ENCODE data around the gene OTOF. TPM values are rescaled to one million over a fixed set of nuclear protein-coding genes. Genes with fewer than 3 reads are reported as not detected.

The OTOF gene
- total RNA-seq, 1 donor from 2014 or later: 0.22 TPM

DNA sequence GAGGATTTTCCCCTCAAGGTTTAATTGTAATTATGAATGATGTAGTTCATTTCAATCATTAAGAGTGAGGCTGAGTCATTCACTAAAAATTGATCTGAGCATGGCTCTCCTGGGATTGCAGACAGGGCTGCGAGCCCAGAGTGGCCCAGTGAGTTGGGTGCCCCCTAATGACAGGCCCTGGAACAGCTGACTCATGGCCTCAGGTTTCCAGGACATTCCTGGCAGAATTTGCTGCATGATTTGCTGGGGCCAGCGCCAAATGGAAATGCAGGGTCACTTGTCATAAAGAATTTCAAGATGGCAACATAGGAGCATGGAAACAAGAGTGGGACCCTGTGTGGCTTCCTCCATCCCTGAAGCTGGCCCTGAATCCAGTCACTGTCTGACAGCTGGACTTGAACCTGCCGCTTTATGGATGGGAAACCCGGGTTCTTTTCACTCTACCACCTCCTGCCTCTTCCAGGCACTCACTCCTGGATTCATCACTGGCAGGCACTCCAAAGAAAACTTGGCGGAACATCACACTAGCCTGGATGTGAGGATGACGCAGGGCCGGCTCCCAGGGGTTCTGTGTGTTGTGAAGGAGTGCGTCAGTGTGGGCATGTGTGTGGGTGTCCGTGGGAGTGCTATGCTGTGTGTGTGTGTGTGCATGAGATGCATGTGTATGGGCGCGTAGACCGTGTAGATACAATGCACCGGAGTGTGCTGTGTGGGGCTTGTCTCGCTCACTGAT is 15.2 kb downstream of the OTOF start:
- H3K4me1 Mint-ChIP-seq (ENCODE audit: low read depth): peaks cover 2% of the 10 kb centered on the region
- no peak overlapping the region for H3K4me3 Mint-ChIP-seq (ENCODE audit: low read depth)
- H3K27ac Mint-ChIP-seq: peak overlapping the region; percentile 20
- peaks cover 8% of the 10 kb centered on the region for H3K27me3 Mint-ChIP-seq
- no peaks in the 10 kb centered on the region for H3K36me3 Mint-ChIP-seq (ENCODE audit: insufficient read depth)
- TF ChIP-seq, protein P1, sequence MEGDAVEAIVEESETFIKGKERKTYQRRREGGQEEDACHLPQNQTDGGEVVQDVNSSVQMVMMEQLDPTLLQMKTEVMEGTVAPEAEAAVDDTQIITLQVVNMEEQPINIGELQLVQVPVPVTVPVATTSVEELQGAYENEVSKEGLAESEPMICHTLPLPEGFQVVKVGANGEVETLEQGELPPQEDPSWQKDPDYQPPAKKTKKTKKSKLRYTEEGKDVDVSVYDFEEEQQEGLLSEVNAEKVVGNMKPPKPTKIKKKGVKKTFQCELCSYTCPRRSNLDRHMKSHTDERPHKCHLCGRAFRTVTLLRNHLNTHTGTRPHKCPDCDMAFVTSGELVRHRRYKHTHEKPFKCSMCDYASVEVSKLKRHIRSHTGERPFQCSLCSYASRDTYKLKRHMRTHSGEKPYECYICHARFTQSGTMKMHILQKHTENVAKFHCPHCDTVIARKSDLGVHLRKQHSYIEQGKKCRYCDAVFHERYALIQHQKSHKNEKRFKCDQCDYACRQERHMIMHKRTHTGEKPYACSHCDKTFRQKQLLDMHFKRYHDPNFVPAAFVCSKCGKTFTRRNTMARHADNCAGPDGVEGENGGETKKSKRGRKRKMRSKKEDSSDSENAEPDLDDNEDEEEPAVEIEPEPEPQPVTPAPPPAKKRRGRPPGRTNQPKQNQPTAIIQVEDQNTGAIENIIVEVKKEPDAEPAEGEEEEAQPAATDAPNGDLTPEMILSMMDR (IDR thresholded peaks at IDR 0.05; ENCODE audit: unreplicated experiment): peak; percentile 67
- H3K9me3 Mint-ChIP-seq (ENCODE audit: low read depth): no peaks in the 10 kb centered on the region
- no peak for DNase-seq (ENCODE audit: low spot score, unreplicated experiment)

DNA sequence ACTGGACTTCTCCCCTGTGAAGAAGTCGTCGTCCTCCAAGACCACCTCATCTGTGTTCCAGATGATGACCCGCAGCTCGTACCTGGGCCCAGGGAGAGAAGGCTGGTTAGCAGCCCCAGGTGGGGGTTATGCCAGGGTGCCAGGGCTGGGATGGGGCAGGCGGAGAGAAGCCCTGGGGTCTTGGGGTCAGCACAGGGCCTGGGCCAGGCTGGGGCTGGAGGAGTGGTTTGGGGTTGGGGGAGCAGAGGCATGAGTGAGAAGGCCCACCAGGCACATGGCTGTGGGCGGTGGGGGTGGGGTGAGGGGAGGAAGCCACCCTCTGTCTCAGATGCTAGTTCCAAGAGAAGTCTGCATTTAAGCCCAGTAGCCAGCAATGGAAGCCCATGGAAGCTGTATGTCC is 15.8 kb downstream of the OTOF start:
- Mint-ChIP-seq H3K4me1 (ENCODE audit: low read depth) (peaks cover 3% of the 10 kb centered on the region), H3K9me3 (ENCODE audit: low read depth) (no peaks in the 10 kb centered on the region), H3K27ac (no peak overlapping the region), H3K27me3 (peaks cover 8% of the 10 kb centered on the region), H3K36me3 (ENCODE audit: insufficient read depth) (no peaks in the 10 kb centered on the region), H3K4me3 (ENCODE audit: low read depth) (no peak overlapping the region)
- TF ChIP-seq, protein P1 (IDR thresholded peaks at IDR 0.05; ENCODE audit: unreplicated experiment): no peak
- no peak for DNase-seq (ENCODE audit: low spot score, unreplicated experiment)

DNA sequence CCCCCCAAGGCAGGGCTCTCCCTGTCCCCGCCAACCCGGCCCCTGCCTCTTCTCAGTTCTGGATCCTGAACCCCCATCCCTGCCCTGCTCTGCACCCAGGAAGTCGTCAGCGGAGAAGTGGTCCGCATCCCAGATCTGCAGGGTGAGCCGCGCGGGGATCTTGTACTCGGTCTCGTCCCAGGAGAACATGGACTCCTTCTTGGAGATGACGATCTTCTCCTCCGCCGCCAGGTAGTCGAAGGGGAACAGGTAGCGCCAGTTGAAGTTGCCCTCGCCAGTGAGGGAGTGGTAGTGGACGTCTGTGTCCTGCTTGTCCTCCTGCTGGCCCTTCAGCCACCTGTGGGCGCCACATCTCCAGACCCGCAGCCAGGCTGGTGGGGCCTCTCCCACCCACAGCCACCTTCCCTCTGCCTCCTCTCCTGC is 16.3 kb downstream of the OTOF start:
- DNase-seq (ENCODE audit: low spot score, unreplicated experiment): no peak

DNA sequence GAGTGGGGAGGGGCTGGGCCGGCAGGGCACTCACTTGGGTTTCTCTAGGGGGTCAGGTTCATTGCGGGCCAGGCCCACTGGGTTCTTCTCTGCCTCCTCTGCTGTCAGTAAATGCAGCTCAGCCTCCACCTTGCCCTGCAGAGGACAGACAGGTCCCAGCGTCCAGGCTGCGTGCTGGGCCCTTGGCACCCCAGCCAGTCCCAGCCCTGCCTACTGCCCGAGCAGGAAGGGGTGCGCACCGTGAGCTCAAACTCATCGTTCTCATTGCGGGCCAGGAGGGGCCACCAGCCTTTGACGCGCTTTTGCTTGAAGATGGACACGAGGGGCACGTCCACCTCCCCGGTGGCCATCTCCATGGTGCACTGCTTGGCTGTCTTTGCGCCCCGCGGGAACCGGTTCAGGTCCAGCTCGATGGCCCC is 17.3 kb downstream of the OTOF start:
- Mint-ChIP-seq H3K36me3 (ENCODE audit: insufficient read depth) (no peaks in the 10 kb centered on the region), H3K27ac (no peak overlapping the region), H3K4me3 (ENCODE audit: low read depth) (no peak overlapping the region), H3K4me1 (ENCODE audit: low read depth) (peaks cover 14% of the 10 kb centered on the region), H3K9me3 (ENCODE audit: low read depth) (no peaks in the 10 kb centered on the region), H3K27me3 (peaks cover 8% of the 10 kb centered on the region)
- TF ChIP-seq, protein P1 (IDR thresholded peaks at IDR 0.05; ENCODE audit: unreplicated experiment): no peak
- no peak for DNase-seq (ENCODE audit: low spot score, unreplicated experiment)

More for the DNA sequence above, 16.3 kb downstream of the OTOF start:
- H3K9me3 Mint-ChIP-seq (ENCODE audit: low read depth): no peaks in the 10 kb centered on the region
- peaks cover 8% of the 10 kb centered on the region for H3K27me3 Mint-ChIP-seq
- no peak overlapping the region for H3K4me3 Mint-ChIP-seq (ENCODE audit: low read depth)
- H3K36me3 Mint-ChIP-seq (ENCODE audit: insufficient read depth): no peaks in the 10 kb centered on the region
- TF ChIP-seq, protein P1 (IDR thresholded peaks at IDR 0.05; ENCODE audit: unreplicated experiment): no peak
- H3K4me1 Mint-ChIP-seq (ENCODE audit: low read depth): peaks cover 8% of the 10 kb centered on the region
- H3K27ac Mint-ChIP-seq: no peak overlapping the region

DNA sequence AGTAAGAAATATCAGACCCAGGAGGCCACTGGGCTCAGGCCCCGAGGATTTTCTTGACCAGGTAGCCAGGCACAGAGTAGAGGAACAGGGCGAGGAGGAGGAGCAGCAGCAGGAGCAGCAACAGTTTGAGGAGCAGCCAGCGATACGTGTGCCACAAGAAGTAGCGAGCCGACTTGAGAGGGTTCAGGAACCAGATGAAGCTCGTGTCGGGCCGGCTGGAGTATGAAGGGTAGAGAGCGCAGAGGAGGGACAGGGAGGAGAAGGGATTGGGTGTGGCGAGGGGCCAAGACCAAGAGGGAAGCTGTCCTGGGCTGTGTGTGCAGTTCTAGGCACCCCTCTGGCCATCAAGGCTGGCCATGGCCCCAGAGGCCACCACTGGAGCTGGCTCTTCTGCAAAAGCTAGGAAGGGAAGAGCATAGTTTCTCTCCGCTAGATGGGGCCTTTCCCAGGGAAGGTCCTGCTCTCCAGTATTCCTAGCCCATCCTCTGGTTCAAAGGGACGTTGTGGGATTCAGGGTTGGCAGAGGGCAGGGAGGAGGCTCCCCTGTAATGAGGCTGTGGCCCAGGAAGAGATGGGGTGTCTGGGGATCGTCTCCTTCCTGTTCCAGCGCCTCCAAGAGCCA is 17.8 kb downstream of the OTOF start:
- TF ChIP-seq, protein P1 (IDR thresholded peaks at IDR 0.05; ENCODE audit: unreplicated experiment): no peak
- H3K27ac Mint-ChIP-seq: no peak overlapping the region
- peaks cover 8% of the 10 kb centered on the region for H3K27me3 Mint-ChIP-seq
- H3K4me1 Mint-ChIP-seq (ENCODE audit: low read depth): peaks cover 14% of the 10 kb centered on the region
- no peaks in the 10 kb centered on the region for H3K36me3 Mint-ChIP-seq (ENCODE audit: insufficient read depth)
- H3K9me3 Mint-ChIP-seq (ENCODE audit: low read depth): no peaks in the 10 kb centered on the region
- no peak overlapping the region for H3K4me3 Mint-ChIP-seq (ENCODE audit: low read depth)
- DNase-seq (ENCODE audit: low spot score, unreplicated experiment): no peak

Measured in progenitor cell of endocrine pancreas (in vitro differentiated cells).